G401.6 (cell line): Measurements from ENCODE around the gene WDR37.

Experiments used
- FAIRE-seq: peaks from 2 replicates; lab custom pipeline; 2012; peaks lifted over from hg19 to GRCh38; lab: Jason Lieb, UNC

The WDR37 gene

GRCh38 chr10:1171182-1171581 lies 115.0 kb downstream of the WDR37 start:
- no peak for FAIRE-seq

DNA sequence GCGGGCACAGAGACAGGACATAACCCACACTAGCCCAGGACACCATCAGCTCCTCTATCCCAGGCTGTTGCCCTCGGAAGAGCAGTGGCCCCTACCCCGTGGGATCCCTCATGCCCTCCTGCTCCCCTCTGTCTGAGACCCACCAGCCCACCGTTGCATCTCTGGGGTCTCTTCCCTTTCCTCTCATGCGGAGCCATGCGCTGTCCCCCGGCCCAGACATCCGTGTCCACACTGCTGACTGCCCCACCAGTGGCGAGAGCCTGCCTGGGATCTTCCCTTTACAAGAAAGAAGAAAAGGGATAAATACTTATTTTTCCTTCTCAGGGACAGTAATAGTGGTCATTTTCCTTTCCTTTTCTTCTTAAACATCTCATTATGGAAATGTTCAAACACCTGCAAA lies 115.4 kb downstream of the WDR37 start:
- FAIRE-seq, result no peak

GRCh38 chr10:1172256-1172984 lies 116.2 kb downstream of the WDR37 start:
- FAIRE-seq, result no peak

DNA sequence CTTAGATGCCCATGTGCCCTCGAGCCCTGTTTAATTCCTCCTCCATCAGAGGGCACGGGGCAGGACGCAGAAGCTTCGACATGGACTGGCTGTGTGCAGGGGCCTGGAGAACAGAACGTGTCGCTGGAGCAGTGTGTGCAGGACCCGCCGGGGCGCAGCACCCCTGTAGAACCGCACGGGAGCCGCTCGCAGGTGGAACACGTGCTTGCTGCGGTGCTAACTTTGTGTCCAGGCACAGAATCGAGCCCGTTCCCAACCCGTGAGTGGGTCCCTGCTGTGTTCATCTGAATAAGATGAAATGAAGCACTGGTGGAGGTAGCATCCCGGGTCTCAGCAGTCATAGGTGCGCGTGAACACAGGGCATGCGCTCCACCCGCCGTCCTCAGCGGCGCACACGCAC lies 116.9 kb downstream of the WDR37 start:
- FAIRE-seq, result no peak

GRCh38 chr10:1174022-1174421 lies 117.8 kb downstream of the WDR37 start:
- FAIRE-seq, result no peak

- no peak for FAIRE-seq
Measured at GRCh38 chr10:1175956-1176565, 119.9 kb downstream of the WDR37 start.

DNA sequence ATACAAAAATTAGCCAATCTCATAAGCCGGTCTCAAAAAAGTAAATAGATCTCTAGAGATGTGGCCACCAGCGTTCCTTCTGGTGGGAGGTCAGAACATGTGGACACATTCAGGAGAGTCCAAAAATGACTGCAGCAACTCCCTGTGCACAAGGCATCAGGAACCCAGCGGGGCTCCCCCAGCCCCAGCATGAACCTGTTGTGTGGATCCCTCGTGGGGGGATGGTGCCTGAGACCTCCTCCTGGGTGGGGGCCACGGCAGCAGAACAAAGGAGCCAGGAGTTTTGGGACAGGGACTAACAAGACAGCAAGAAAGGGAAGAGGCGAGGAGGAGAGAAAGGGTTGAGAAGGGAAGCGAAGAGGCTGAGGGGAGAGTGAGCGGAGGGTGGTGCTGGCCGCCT lies 121.8 kb downstream of the WDR37 start:
- no peak for FAIRE-seq

DNA sequence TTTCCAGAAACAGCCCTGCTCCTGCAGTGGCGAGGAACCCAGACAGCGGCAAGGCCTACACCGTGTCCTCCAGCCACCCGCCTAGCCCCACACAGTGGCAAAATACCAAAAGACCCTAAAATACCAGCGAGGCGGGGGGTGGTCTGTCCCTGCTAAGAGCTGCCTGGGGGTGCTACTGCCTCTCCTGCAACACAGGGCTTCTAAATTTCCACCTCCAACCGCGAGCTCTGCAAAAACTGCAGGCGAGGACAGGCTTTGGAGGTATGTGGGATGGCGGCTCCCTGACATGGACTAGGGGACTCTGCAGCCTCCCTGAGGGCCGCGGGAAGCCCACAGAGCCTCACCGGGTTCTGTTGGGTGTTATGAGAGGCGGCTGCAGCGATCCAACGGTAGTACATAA lies 122.3 kb downstream of the WDR37 start:
- no peak for FAIRE-seq

- no peak for FAIRE-seq
Measured at GRCh38 chr10:1179346-1180070, 123.3 kb downstream of the WDR37 start.

GRCh38 chr10:1180071-1180730 lies 124.0 kb downstream of the WDR37 start:
- no peak for FAIRE-seq

GRCh38 chr10:1180836-1181235 lies 124.7 kb downstream of the WDR37 start:
- FAIRE-seq, result no peak
